Mammary epithelial cell (primary cell): ENCODE measurements around the gene COMMD6.

Source experiments
- CTCF ChIP-seq, 2 donors: IDR thresholded peaks in 1 of 2; conservative IDR thresholded peaks in 1 of 2; 2 replicates each; pipeline ENCODE4 v1.5.1; 2011 to 2012; ENCODE audit warnings: inconsistent platforms in 2 of 2, low read length in 2 of 2, mild to moderate bottlenecking in 2 of 2, control low read depth in 1 of 2, low read depth in 1 of 2; ENCODE audit not compliant: insufficient read depth in 1 of 2; ENCODE audit errors: extremely low read depth in 1 of 2
- EZH2 ChIP-seq: IDR thresholded peaks from 2 replicates; pipeline ENCODE4 v1.6.1; 2012; ENCODE audit warnings: low read length, inconsistent platforms, borderline replicate concordance

GRCh38 chr13:75583091-75583490 lies 45.5 kb upstream of the COMMD6 start:
- TF ChIP-seq EZH2 (no peak), CTCF (conservative IDR thresholded peaks at IDR 0.05 in 1 of 2, IDR thresholded peaks at IDR 0.05 in 1 of 2; ENCODE audit: extremely low read depth in 1 of 2, insufficient read depth in 1 of 2, low read depth in 1 of 2, low read length in 2 of 2) (no peak)
